HepG2 (cell line): Measurements from ENCODE around the gene RPS6KL1. TPM values are rescaled to one million over a fixed set of nuclear protein-coding genes. Genes with fewer than 3 reads are reported as not detected.

Experiments
- ATAC-seq: fragments of 200-7000 bp; cut with Tn5 transposase; 3 replicates; pipeline ENCODE4 v1.9.1; 2020; ENCODE audit warnings: mild to moderate bottlenecking, moderate library complexity
- BruUV-seq: library from RNA; stranded (reverse); fragments of 400-500 nt; replicated peaks from 2 replicates; lab custom pipeline; 2021; lab: Mats Ljungman, UMichigan
- CTCF ChIA-PET: fragments of 300-600 bp; formaldehyde crosslinking; extraction: SDS; loops from one replicate; lab custom pipeline; 2021; ENCODE audit warnings: low total read pairs, inconsistent platforms, low intra/inter-chr PET ratio; lab: Yijun Ruan, JAX
- POLR2A ChIA-PET: fragments of 350-600 bp; sonication (Branson Sonifier 250); formaldehyde crosslinking; loops from one replicate; lab custom pipeline; 2020; ENCODE audit warnings: antibody characterized with exemption, inconsistent platforms; lab: Yijun Ruan, JAX
- DNase-seq: peaks from one replicate; pipeline ENCODE4 v3.0.0-alpha.2; 2015; ENCODE audit warnings: low spot score
- FAIRE-seq: peaks from 3 replicates; lab custom pipeline; 2011; peaks lifted over from hg19 to GRCh38; lab: Jason Lieb, UNC
- H2AFZ ChIP-seq: one replicate; pipeline ENCODE4 v1.6.1; 2011; ENCODE audit warnings: low read length, inconsistent platforms
- H3K27ac ChIP-seq: fragments of 300-600 bp; 3 replicates; pipeline ENCODE4 v1.8.0; 2011; ENCODE audit warnings: mixed run types, mild to moderate bottlenecking, mixed read lengths, low read length, inconsistent platforms; ENCODE audit not compliant: insufficient read depth; ENCODE audit errors: extremely low read length
- H3K27me3 ChIP-seq, 2 experiments: fragments of 200-600 bp in 1 of 2; 2 replicates in 1 of 2; 3 replicates in 1 of 2; pipeline versions ENCODE4 v1.6.0 to v1.8.0; 2011; ENCODE audit warnings: low read length in 2 of 2, mild to moderate bottlenecking in 2 of 2, moderate library complexity in 2 of 2, inconsistent platforms in 1 of 2; ENCODE audit not compliant: insufficient read depth in 2 of 2, control insufficient read depth in 1 of 2
- H3K36me3 ChIP-seq, 2 experiments: fragments of 200-600 bp in 1 of 2; replicated peaks in 1 of 2; 2 replicates in 1 of 2; 3 replicates in 1 of 2; pipeline versions ENCODE4 v1.5.1 to v1.8.0; 2011; ENCODE audit warnings: low read length in 2 of 2, inconsistent platforms in 1 of 2; ENCODE audit not compliant: insufficient read depth in 2 of 2, control insufficient read depth in 1 of 2
- H3K4me1 ChIP-seq: 2 replicates; pipeline ENCODE4 v1.5.1; 2012; ENCODE audit warnings: low read length, inconsistent platforms; ENCODE audit not compliant: insufficient read depth
- H3K4me2 ChIP-seq: 2 replicates; pipeline ENCODE4 v1.6.0; 2011; ENCODE audit warnings: low read depth, low read length, inconsistent platforms
- H3K4me3 ChIP-seq, 3 experiments: fragments of 200-600 bp in 1 of 3; sonication (generic), shearing (Covaris generic) in 1 of 3; replicated peaks in 1 of 3; 2 replicates each; pipeline ENCODE4 v1.5.1; 2011 to 2016; ENCODE audit warnings: low read length in 3 of 3, inconsistent platforms in 2 of 3, low read depth in 2 of 3, mild to moderate bottlenecking in 2 of 3, control low read depth in 1 of 3, mixed read lengths in 1 of 3; ENCODE audit not compliant: insufficient read depth in 1 of 3
- H3K79me2 ChIP-seq: one replicate; pipeline ENCODE4 v1.6.1; 2011; ENCODE audit warnings: low read length, inconsistent platforms; ENCODE audit not compliant: insufficient read depth
- H3K9ac ChIP-seq: 2 replicates; pipeline ENCODE4 v1.6.0; 2011; ENCODE audit warnings: mild to moderate bottlenecking, low read depth, low read length, inconsistent platforms; ENCODE audit not compliant: insufficient read depth
- H3K9me3 ChIP-seq: 2 replicates; pipeline ENCODE4 v1.5.1; 2012; ENCODE audit warnings: mild to moderate bottlenecking, low read length
- H4K20me1 ChIP-seq: 2 replicates; pipeline ENCODE4 v1.6.0; 2011; ENCODE audit warnings: inconsistent platforms, mild to moderate bottlenecking, low read length, moderate library complexity; ENCODE audit not compliant: insufficient read depth
- ATF7 ChIP-seq, 2 experiments: fragments of 450-650 bp in 1 of 2; sonication (generic) in 1 of 2; formaldehyde crosslinking in 1 of 2; IDR thresholded peaks; 2 replicates each; pipeline versions ENCODE4 v1.4.0 to v1.6.1; 2016 to 2020; ENCODE audit warnings: antibody characterized with exemption in 1 of 2, mild to moderate bottlenecking in 1 of 2, missing genetic modification reagents in 1 of 2
- CC2D1A ChIP-seq: sonication (generic); formaldehyde crosslinking; IDR thresholded peaks from 2 replicates; pipeline ENCODE4 v1.8.1; 2023; ENCODE audit warnings: mild to moderate bottlenecking, missing genetic modification reagents
- CEBPB ChIP-seq: IDR thresholded peaks from 2 replicates; pipeline ENCODE4 v1.6.1; 2011; ENCODE audit warnings: low read depth, low read length, improper control_type of control experiment, borderline replicate concordance
- GTF2F1 ChIP-seq: fragments of 150-350 bp; IDR thresholded peaks from 2 replicates; pipeline ENCODE4 v1.6.1; 2014; ENCODE audit warnings: low read length
- IKZF4 ChIP-seq: sonication (generic); formaldehyde crosslinking; IDR thresholded peaks from 2 replicates; pipeline ENCODE4 v1.5.1; 2020; ENCODE audit warnings: borderline replicate concordance, mild to moderate bottlenecking, low read depth, missing genetic modification reagents; ENCODE audit errors: not compliant biosample characterization
- JARID2 ChIP-seq: sonication (generic); formaldehyde crosslinking; IDR thresholded peaks from 2 replicates; pipeline ENCODE4 v1.8.1; 2023; ENCODE audit warnings: missing genetic modification reagents, inconsistent platforms; ENCODE audit not compliant: insufficient replicate concordance
- ONECUT2 ChIP-seq: sonication (generic); formaldehyde crosslinking; IDR thresholded peaks from 2 replicates; pipeline ENCODE4 v1.4.0; 2020; ENCODE audit warnings: missing genetic modification reagents
- PAX8 ChIP-seq: sonication (generic); formaldehyde crosslinking; IDR thresholded peaks from 2 replicates; pipeline ENCODE4 v1.8.0; 2022; ENCODE audit warnings: mild to moderate bottlenecking, missing genetic modification reagents, borderline replicate concordance
- SRSF4 ChIP-seq: fragments of 200-400 bp; formaldehyde crosslinking; IDR thresholded peaks from one replicate; pipeline ENCODE4 v1.6.1; 2018; ENCODE audit warnings: mild to moderate bottlenecking, low read depth, low read length, moderate library complexity; ENCODE audit not compliant: poor library complexity, severe bottlenecking
- ZBTB42 ChIP-seq: sonication (generic); formaldehyde crosslinking; IDR thresholded peaks from 2 replicates; pipeline ENCODE4 v1.5.0; 2020; ENCODE audit warnings: mild to moderate bottlenecking, missing genetic modification reagents
- ZMAT3 ChIP-seq: sonication (generic); formaldehyde crosslinking; conservative IDR thresholded peaks from 2 replicates; pipeline ENCODE4 v1.7.0; 2021; ENCODE audit warnings: missing genetic modification reagents
- ZNF230 ChIP-seq: sonication (generic); formaldehyde crosslinking; IDR thresholded peaks from 2 replicates; pipeline ENCODE4 v1.4.0; 2020; ENCODE audit warnings: mild to moderate bottlenecking, missing genetic modification reagents
- ZNF331 ChIP-seq: sonication (generic); formaldehyde crosslinking; IDR thresholded peaks from 2 replicates; pipeline ENCODE4 v1.4.0; 2020; ENCODE audit warnings: missing genetic modification reagents
- ZNF501 ChIP-seq: sonication (generic); formaldehyde crosslinking; IDR thresholded peaks from 2 replicates; pipeline ENCODE4 v1.5.1; 2020; ENCODE audit warnings: mild to moderate bottlenecking, moderate library complexity, missing genetic modification reagents
- ZNF629 ChIP-seq: sonication (generic); formaldehyde crosslinking; conservative IDR thresholded peaks from 2 replicates; pipeline ENCODE4 v1.5.0; 2020; ENCODE audit warnings: missing genetic modification reagents
- ZNF737 ChIP-seq: sonication (generic); formaldehyde crosslinking; IDR thresholded peaks from 2 replicates; pipeline ENCODE4 v1.5.0; 2020; ENCODE audit warnings: missing genetic modification reagents, mild to moderate bottlenecking, borderline replicate concordance
- ZNF746 ChIP-seq: sonication (generic); formaldehyde crosslinking; IDR thresholded peaks from 2 replicates; pipeline ENCODE4 v1.8.0; 2022; ENCODE audit warnings: mild to moderate bottlenecking, missing genetic modification reagents
- WGBS: methylation state at CpG from one replicate; pipeline ENCODE4 v1.1.6; 2017; ENCODE audit warnings: low lambda C conversion rate; 5-methylcytosine and 5-hydroxymethylcytosine counted together
- in situ Hi-C: cut with HindIII; loops from 2 replicates; pipeline ENCODE4 v1.10.0; 2017; ENCODE audit warnings: low pct_unique_long_range_greater_than_20kb; ENCODE audit not compliant: extremely low pct_ligation_motif_present
- intact Hi-C: fragments of 100-400 bp; cut with micrococcal nuclease; formaldehyde crosslinking; loops from one replicate; pipeline ENCODE4 v1.10.0; 2022; ENCODE audit not compliant: unreplicated experiment
- polyA plus RNA-seq, 8 experiments: library from polyadenylated mRNA; depleted of rRNA in 3 of 8; stranded (reverse) in 7 of 8; unstranded in 1 of 8; fragments of >200 nt; fragmentation: Illumina TruSeq in 4 of 8; extraction: Trizol in 4 of 8; gene quantifications; 2 replicates each; pipeline versions ENCODE4 v1.2.1 to v1.2.3, GENCODE V29; 2011 to 2016; ENCODE audit warnings: low read depth in 4 of 8, missing spikeins in 1 of 8, mixed read lengths in 1 of 8; ENCODE audit not compliant: insufficient read depth in 1 of 8
- total RNA-seq, 5 experiments: library from RNA; depleted of rRNA; stranded (reverse); fragments of >200 nt; fragmentation: Illumina TruSeq; extraction: Trizol; gene quantifications; 2 replicates each; pipeline ENCODE4 v1.2.3, GENCODE V29; 2016; ENCODE audit warnings: low read depth in 1 of 5
- TF ChIP-seq, protein P1 (sequence below): sonication (generic); formaldehyde crosslinking; IDR thresholded peaks from 2 replicates; pipeline ENCODE4 v1.4.0; 2020; ENCODE audit warnings: mild to moderate bottlenecking, low read depth, missing genetic modification reagents
- TF ChIP-seq, protein P2 (sequence below): sonication (generic); formaldehyde crosslinking; IDR thresholded peaks from 2 replicates; pipeline ENCODE4 v1.5.1; 2020; ENCODE audit warnings: mild to moderate bottlenecking, moderate library complexity, missing genetic modification reagents
- TF ChIP-seq, protein P3 (sequence below): sonication (generic); formaldehyde crosslinking; conservative IDR thresholded peaks from 2 replicates; pipeline ENCODE4 v1.8.0; 2022; ENCODE audit warnings: missing genetic modification reagents

The RPS6KL1 gene
- total and polyA plus RNA-seq, 2 of the 13 experiments (the other 11 are each of a cell fraction or from before 2014, with no cell fraction given) = 6.5 to 11.5 TPM

DNA sequence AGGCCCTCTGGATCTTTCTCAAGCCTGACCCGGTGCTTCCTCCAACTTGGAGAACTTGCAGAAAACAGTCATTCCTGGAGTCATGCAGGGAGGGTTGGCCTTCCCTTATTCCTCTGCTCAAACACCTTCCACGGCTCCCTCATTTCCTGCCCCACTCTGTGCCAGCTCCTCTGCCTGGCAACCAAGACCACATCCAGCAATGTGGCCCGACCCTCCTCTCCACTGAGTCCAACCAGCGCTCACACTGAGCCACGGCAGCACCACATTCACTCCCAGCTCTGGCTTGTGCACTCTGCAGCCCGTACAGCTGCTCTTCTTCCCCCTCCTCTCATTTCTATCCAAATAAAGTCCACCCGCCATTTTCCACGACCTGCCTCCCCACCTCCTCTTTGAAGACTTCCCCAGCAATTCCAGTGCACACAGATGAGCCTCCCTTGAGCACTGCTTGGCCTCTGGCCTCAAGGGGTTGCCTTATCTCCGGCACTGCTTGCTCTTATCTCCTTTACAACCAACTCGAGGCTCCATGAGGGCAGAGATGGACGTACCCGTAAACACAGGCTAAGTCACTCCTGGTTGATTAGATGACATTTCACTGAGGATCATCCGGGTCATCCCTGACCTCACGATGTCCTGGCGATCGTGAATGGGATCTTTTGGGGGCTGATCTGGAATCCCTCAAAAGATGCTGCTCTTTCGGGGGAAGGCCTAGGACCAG, 27.0 kb upstream of the RPS6KL1 start:
- no peaks in the 10 kb centered on the region for H3K27me3 ChIP-seq
- peaks cover 64% of the 10 kb centered on the region for H3K4me1 ChIP-seq
- intact Hi-C loops (no loop called here), in situ Hi-C loops (loop anchor here (5.0 kb wide), 1 partner anchor 52 kb away; the partner anchor contains the start of gene EIF2B2)
- H3K4me3 ChIP-seq = peak overlapping the region in 1 of 3 experiments; percentile 70; a peak in 1 of 6 replicates
- no TSS peak for BruUV-seq
- H3K79me2 ChIP-seq = peaks cover 15% of the 10 kb centered on the region
- 96% methylated on average over 17 of the region's 17 CpGs for WGBS
- FAIRE-seq (no peak), ATAC-seq (no peak), DNase-seq (no peak)
- H3K27ac ChIP-seq = peak overlapping the region; percentile 97
- POLR2A ChIA-PET = interaction anchor here (0.9 to 2.1 kb wide), 4 partner anchors 27 to 99 kb away, joined by 3 to 16 read pairs (median 8); partner anchors contain the start of genes EIF2B2 and RPS6KL1
- no peaks in the 10 kb centered on the region for H3K9me3 ChIP-seq
- peak overlapping the region; percentile 78 for H3K9ac ChIP-seq
- H2AFZ ChIP-seq = no peak overlapping the region
- CTCF ChIA-PET = no interaction called here
- no peaks in the 10 kb centered on the region; the same call in 1 of the 2 replicates for H4K20me1 ChIP-seq
- peak overlapping the region; percentile 92 for H3K4me2 ChIP-seq
- peaks cover 6 to 21% of the 10 kb centered on the region in 2 experiments; a peak in 4 of 5 replicates for H3K36me3 ChIP-seq
- TF ChIP-seq ZNF737 (CRISPR knock-in tag) (no peak), ZNF501 (CRISPR knock-in tag) (0 out of 2 replicates have a peak, but pooled peaks have one; percentile 2), PAX8 (CRISPR knock-in tag) (0 out of 2 replicates have a peak, but pooled peaks have one; percentile 45), ATF7 (IDR thresholded peaks at IDR 0.05) (no peak), ATF7 (CRISPR knock-in tag; IDR thresholded peaks at IDR 0.05) (no peak), JARID2 (CRISPR knock-in tag) (no peak), ZNF230 (CRISPR knock-in tag) (no peak), CC2D1A (no peak), ZNF746 (CRISPR knock-in tag) (no peak), CEBPB (no peak), ZMAT3 (CRISPR knock-in tag) (no peak), GTF2F1 (no peak), ZNF331 (no peak), ZNF629 (no peak), ZBTB42 (CRISPR knock-in tag) (no peak), IKZF4 (CRISPR knock-in tag) (no peak), SRSF4 (no peak), ONECUT2 (CRISPR knock-in tag) (no peak)
- TF ChIP-seq, protein P1, sequence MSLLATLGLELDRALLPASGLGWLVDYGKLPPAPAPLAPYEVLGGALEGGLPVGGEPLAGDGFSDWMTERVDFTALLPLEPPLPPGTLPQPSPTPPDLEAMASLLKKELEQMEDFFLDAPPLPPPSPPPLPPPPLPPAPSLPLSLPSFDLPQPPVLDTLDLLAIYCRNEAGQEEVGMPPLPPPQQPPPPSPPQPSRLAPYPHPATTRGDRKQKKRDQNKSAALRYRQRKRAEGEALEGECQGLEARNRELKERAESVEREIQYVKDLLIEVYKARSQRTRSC (CRISPR knock-in tag) = 0 out of 2 replicates have a peak, but pooled peaks have one; percentile 54
- TF ChIP-seq, protein P2, sequence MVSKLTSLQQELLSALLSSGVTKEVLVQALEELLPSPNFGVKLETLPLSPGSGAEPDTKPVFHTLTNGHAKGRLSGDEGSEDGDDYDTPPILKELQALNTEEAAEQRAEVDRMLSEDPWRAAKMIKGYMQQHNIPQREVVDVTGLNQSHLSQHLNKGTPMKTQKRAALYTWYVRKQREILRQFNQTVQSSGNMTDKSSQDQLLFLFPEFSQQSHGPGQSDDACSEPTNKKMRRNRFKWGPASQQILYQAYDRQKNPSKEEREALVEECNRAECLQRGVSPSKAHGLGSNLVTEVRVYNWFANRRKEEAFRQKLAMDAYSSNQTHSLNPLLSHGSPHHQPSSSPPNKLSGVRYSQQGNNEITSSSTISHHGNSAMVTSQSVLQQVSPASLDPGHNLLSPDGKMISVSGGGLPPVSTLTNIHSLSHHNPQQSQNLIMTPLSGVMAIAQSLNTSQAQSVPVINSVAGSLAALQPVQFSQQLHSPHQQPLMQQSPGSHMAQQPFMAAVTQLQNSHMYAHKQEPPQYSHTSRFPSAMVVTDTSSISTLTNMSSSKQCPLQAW (CRISPR knock-in tag) = 0 out of 2 replicates have a peak, but pooled peaks have one; percentile 28
- TF ChIP-seq, protein P3, sequence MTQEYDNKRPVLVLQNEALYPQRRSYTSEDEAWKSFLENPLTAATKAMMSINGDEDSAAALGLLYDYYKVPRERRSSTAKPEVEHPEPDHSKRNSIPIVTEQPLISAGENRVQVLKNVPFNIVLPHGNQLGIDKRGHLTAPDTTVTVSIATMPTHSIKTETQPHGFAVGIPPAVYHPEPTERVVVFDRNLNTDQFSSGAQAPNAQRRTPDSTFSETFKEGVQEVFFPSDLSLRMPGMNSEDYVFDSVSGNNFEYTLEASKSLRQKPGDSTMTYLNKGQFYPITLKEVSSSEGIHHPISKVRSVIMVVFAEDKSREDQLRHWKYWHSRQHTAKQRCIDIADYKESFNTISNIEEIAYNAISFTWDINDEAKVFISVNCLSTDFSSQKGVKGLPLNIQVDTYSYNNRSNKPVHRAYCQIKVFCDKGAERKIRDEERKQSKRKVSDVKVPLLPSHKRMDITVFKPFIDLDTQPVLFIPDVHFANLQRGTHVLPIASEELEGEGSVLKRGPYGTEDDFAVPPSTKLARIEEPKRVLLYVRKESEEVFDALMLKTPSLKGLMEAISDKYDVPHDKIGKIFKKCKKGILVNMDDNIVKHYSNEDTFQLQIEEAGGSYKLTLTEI (CRISPR knock-in tag) = no peak
